Fibroblast of skin of scalp (primary cell): ENCODE results near the gene LCN6. TPM values are rescaled to one million over a fixed set of nuclear protein-coding genes. Genes with fewer than 3 reads are reported as not detected.
"Not testable (repeated sequence)": the region's sequence is repeated elsewhere in the genome, so short reads cannot be mapped to it uniquely, and the experiment has no call there.

Experiments
- DNase-seq: peaks from one replicate; pipeline ENCODE4 v3.0.0-alpha.2; 2013
- polyA plus RNA-seq, 2 experiments: library from polyadenylated mRNA; unstranded; fragments of 120-200 nt; gene quantifications; one replicate each; pipeline ENCODE4 v1.2.1, GENCODE V29; 2013; ENCODE audit not compliant: insufficient read length in 2 of 2

LCN6 gene, protein sequence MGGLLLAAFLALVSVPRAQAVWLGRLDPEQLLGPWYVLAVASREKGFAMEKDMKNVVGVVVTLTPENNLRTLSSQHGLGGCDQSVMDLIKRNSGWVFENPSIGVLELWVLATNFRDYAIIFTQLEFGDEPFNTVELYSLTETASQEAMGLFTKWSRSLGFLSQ
- not detected for polyA plus RNA-seq (2013, experiment 1 of 2; ENCODE audit: insufficient read length)
- not detected for polyA plus RNA-seq (2013, experiment 2 of 2; ENCODE audit: insufficient read length)

- no peak for DNase-seq
Observed at GRCh38 chr9:136748201-136748600, at the start of gene LCN6. Gene LCN6, minus strand, starts transcription at chr9:136748525. Its CDS starts 42 bp downstream, at chr9:136748483.

GRCh38 chr9:136796775-136797347, 48.5 kb upstream of the LCN6 start:
- peak; percentile 42 for DNase-seq

GRCh38 chr9:136796238-136796774, 48.0 kb upstream of the LCN6 start, which contains the start of gene CCDC183:
Gene CCDC183, plus strand, starts transcription at chr9:136796338. Its CDS starts 60 bp downstream, at chr9:136796398.
- DNase-seq = no peak

DNA sequence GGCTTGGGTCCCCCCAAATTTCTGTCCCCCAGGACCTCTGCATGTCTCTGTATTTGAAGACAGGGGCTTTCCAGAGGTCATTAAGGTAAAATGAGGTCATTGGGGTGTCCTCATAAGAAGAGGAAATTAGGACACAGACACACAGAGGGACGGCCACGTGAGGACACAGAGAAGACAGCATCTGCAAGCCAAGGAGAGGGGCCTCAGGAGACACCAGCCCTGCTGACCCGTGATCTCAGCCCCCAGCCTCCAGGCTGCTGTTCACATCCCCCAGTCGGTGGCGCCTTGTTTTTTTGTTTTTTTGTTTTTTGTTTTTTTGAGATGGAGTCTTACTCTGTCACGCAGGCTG, 46.6 kb upstream of the LCN6 start:
- DNase-seq = no peak

DNA sequence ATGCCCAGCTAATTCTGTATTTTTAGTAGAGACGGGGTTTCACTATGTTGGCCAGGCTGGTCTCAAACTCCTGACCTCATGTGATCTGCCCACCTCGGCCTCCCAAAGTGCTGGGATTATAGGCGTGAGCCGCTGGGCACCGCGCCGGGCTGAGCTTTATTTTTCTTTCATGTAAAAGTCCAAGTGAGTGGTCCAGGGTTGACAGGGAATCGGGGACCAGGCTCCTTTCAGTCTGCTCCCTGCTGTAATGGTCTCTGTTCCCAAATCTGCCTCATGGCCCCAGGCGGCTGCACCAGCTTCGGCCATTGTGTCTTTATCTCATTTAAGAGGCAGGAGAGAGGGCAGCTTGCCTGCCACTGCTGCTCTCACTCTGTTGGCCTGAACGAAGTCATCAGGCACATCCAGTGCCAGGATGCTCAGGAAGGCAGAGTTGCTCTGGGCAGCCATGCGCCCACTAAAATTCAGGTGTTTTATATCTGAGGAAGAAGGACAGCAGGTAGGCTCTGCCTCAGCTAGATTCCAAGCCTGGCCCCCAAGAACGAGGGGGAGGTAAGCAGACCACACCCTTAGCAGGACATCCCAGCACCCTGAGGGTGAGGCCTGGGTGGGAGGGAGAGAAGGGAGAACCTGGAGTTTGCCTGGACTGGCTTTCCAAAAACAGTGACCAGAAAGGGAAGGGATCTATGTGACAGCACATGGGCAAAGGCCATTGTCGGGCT, 46.1 kb upstream of the LCN6 start:
- DNase-seq = no peak

- DNase-seq = no peak
Observed at GRCh38 chr9:136793086-136793946, 45.0 kb upstream of the LCN6 start.

- no peak for DNase-seq
Observed at GRCh38 chr9:136792321-136793085, 44.2 kb upstream of the LCN6 start.

DNA sequence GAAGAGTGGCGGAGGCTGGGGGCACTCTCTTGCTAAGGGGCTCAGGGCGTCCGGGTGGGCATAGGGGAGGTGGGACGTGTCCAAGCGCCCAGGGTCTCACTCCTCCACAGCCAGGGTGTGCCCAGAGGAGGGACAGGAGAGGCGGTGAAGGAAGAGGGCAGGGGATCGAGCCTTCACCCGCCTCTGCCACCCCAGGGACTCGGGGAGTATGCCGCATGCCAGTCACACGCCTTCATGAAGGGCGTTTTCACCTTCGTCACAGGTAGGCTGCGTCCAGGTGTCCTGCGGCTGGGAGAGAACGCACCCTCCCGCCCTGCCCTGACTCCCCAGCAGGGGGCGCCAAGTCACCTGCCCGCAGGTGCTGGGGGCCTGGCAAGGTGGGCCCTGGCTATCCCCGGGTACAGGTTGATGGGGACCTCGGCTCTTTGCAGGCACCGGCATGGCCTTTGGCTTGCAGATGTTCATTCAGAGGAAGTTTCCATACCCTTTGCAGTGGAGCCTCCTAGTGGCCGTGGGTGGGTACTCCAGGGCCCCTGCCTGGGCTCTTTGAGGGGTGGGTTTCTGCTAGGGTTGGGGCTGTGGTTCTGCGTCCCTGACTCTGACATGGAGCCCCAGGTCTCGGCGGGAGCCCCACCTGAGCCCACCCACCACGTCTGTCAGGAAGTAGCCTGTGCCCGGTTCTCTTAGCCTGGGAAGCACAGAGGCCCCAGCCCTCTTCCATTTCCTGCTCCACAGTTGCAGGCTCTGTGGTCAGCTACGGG, 43.4 kb upstream of the LCN6 start:
- DNase-seq = no peak

GRCh38 chr9:136790640-136791515, 42.6 kb upstream of the LCN6 start, which contains the start of gene TMEM141:
Gene TMEM141, plus strand, starts transcription at chr9:136791344. Its CDS starts 27 bp downstream, at chr9:136791371.
- DNase-seq = peak; percentile 99

DNA sequence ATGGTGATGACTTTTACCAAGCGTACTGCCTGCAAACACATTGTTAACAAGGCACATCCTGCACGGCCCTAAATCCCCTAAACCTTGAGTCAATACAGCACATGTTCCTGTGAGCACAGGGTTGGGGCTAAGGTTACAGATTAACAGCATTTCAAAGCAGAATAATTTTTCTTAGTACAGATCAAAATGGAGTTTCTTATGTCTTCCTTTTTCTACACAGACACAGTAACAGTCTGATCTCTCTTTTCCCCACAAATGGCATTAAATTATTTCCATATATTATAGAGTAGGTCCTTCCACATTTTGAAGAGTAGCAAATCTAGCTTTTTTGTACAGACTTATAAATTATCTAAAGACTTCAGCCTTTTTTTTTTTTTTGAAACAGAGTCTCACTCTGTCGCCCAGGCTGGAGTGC, 41.2 kb upstream of the LCN6 start:
- no peak for DNase-seq

GRCh38 chr9:136788644-136789522, 40.6 kb upstream of the LCN6 start:
- DNase-seq = not testable (repeated sequence)

- peak; percentile 67 for DNase-seq
Observed at GRCh38 chr9:136787690-136788400, 39.5 kb upstream of the LCN6 start.

GRCh38 chr9:136786983-136787382, 38.7 kb upstream of the LCN6 start:
- DNase-seq = not testable (repeated sequence)

DNA sequence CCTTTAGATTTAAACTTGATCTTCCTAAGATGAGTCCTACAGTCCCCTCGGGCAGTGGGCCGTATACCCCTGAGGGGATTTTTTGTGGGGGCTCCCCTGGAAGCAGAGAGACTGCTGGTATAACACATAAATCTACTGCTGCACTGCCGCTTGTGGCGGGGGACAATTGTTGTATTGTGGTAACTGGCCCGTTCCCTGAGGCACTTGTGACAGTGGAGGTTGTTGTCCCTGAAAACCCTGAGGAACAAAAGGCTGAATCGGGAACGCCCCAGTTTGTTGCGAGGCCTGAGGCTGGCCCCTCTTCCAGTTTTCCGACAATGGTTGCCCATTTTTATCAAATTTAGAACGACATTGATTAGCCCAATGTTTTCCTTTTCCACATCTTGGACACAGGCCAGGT, 38.1 kb upstream of the LCN6 start:
- no peak for DNase-seq

- DNase-seq = not testable (repeated sequence)
Observed at GRCh38 chr9:136785565-136786355, 37.4 kb upstream of the LCN6 start.

GRCh38 chr9:136784997-136785361, 36.7 kb upstream of the LCN6 start:
- DNase-seq = no peak
